Measurements from ENCODE around the gene LAMP1.

Gene LAMP1

DNA sequence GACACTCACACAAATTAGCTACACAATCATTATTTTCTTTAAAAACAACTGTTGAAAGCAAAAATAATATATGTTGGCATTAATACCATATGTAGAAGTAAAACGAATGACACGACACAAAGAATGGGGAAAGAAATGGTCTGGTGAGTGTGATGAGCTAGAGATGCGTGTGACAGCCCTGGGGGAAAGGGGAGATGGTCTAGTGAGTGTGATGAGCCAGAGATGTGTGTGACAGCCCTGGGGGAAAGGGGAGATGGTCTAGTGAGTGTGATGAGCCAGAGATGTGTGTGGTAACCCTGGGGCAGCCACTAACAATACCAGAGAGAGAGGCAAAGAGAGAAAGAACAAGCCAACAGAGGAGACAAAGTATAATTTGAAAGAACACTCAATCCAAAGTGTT lies 22.3 kb upstream of the LAMP1 start:
- Histone ChIP-seq H3K27me3 (ENCODE audit: control insufficient read depth, insufficient read depth, low read length) (no peaks in the 10 kb centered on the region), H3K4me1 (ENCODE audit: control insufficient read depth, insufficient read depth, low read length) (no peaks in the 10 kb centered on the region), H3K9me3 (ENCODE audit: control insufficient read depth, low read length) (no peaks in the 10 kb centered on the region), H3K4me3 (ENCODE audit: low read length) (no peak overlapping the region), H3K9ac (ENCODE audit: low read length) (no peak overlapping the region), H3K36me3 (ENCODE audit: control insufficient read depth, insufficient read depth, low read length) (no peaks in the 10 kb centered on the region)

- Histone ChIP-seq H3K4me3 (ENCODE audit: low read length) (no peak overlapping the region), H3K9ac (ENCODE audit: low read length) (no peak overlapping the region), H3K27me3 (ENCODE audit: control insufficient read depth, insufficient read depth, low read length) (no peaks in the 10 kb centered on the region), H3K4me1 (ENCODE audit: control insufficient read depth, insufficient read depth, low read length) (no peaks in the 10 kb centered on the region), H3K36me3 (ENCODE audit: control insufficient read depth, insufficient read depth, low read length) (no peaks in the 10 kb centered on the region), H3K9me3 (ENCODE audit: control insufficient read depth, low read length) (no peaks in the 10 kb centered on the region)
Measured at GRCh38 chr13:113275387-113275786, 21.7 kb upstream of the LAMP1 start.

GRCh38 chr13:113280126-113280525 lies 16.9 kb upstream of the LAMP1 start:
- Histone ChIP-seq H3K9ac (ENCODE audit: low read length) (no peak overlapping the region), H3K4me1 (ENCODE audit: control insufficient read depth, insufficient read depth, low read length) (no peaks in the 10 kb centered on the region), H3K27me3 (ENCODE audit: control insufficient read depth, insufficient read depth, low read length) (no peaks in the 10 kb centered on the region), H3K36me3 (ENCODE audit: control insufficient read depth, insufficient read depth, low read length) (no peaks in the 10 kb centered on the region), H3K4me3 (ENCODE audit: low read length) (no peak overlapping the region), H3K9me3 (ENCODE audit: control insufficient read depth, low read length) (no peaks in the 10 kb centered on the region)

DNA sequence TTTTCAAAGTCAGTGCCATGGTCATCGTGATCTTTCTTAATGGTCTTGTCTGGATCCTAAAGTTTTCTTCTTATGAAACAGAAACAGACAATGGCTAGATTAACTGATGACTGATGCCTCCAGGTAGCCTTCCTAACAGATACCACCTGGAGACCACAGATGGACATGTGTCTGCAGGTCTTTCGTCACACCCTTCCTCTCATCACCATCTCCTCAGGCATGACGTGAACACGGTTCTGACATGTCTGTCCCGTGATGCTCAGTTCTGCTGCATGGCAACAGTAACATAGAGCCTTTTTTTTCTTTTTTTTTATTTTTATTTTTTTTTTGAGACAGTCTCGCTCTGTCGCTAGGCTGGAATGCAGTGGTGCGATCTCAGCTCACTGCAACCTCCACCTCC lies 13.1 kb upstream of the LAMP1 start:
- H3K4me3 ChIP-seq (ENCODE audit: low read length): no peak overlapping the region
- no peaks in the 10 kb centered on the region for H3K9me3 ChIP-seq (ENCODE audit: control insufficient read depth, low read length)
- H3K9ac ChIP-seq (ENCODE audit: low read length): no peak overlapping the region
- H3K27me3 ChIP-seq (ENCODE audit: control insufficient read depth, insufficient read depth, low read length): no peaks in the 10 kb centered on the region
- H3K4me1 ChIP-seq (ENCODE audit: control insufficient read depth, insufficient read depth, low read length): no peaks in the 10 kb centered on the region
- H3K36me3 ChIP-seq (ENCODE audit: control insufficient read depth, insufficient read depth, low read length): no peaks in the 10 kb centered on the region

DNA sequence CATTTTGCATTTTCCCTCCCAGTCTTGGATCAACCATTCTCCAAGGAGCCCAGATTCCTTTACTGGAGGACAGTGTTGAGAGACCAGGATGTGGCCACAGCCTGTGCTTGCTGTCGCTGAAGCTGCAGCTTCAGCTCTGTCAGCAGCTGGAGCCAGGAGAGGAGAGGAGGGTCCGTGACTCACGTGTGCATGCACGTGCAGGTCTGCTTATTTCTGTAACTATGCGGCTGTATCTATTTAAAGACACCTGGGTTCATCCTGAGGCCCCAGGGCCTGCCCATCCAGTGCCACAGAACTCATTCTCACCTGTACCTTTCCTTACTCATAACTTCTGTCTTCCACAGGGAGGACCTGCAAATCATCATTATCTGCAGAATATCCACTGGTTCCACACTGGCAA lies 8.2 kb upstream of the LAMP1 start:
- peaks cover 20% of the 10 kb centered on the region for H3K27me3 ChIP-seq (ENCODE audit: control insufficient read depth, insufficient read depth, low read length)
- no peaks in the 10 kb centered on the region for H3K9me3 ChIP-seq (ENCODE audit: control insufficient read depth, low read length)
- H3K9ac ChIP-seq (ENCODE audit: low read length): no peak overlapping the region
- no peaks in the 10 kb centered on the region for H3K36me3 ChIP-seq (ENCODE audit: control insufficient read depth, insufficient read depth, low read length)
- H3K4me1 ChIP-seq (ENCODE audit: control insufficient read depth, insufficient read depth, low read length): no peaks in the 10 kb centered on the region
- H3K4me3 ChIP-seq (ENCODE audit: low read length): no peak overlapping the region

GRCh38 chr13:113291129-113291528 lies 5.9 kb upstream of the LAMP1 start:
- H3K27me3 ChIP-seq (ENCODE audit: control insufficient read depth, insufficient read depth, low read length): peaks cover 20% of the 10 kb centered on the region
- no peaks in the 10 kb centered on the region for H3K9me3 ChIP-seq (ENCODE audit: control insufficient read depth, low read length)
- H3K4me1 ChIP-seq (ENCODE audit: control insufficient read depth, insufficient read depth, low read length): no peaks in the 10 kb centered on the region
- no peak overlapping the region for H3K9ac ChIP-seq (ENCODE audit: low read length)
- H3K4me3 ChIP-seq (ENCODE audit: low read length): no peak overlapping the region
- no peaks in the 10 kb centered on the region for H3K36me3 ChIP-seq (ENCODE audit: control insufficient read depth, insufficient read depth, low read length)

DNA sequence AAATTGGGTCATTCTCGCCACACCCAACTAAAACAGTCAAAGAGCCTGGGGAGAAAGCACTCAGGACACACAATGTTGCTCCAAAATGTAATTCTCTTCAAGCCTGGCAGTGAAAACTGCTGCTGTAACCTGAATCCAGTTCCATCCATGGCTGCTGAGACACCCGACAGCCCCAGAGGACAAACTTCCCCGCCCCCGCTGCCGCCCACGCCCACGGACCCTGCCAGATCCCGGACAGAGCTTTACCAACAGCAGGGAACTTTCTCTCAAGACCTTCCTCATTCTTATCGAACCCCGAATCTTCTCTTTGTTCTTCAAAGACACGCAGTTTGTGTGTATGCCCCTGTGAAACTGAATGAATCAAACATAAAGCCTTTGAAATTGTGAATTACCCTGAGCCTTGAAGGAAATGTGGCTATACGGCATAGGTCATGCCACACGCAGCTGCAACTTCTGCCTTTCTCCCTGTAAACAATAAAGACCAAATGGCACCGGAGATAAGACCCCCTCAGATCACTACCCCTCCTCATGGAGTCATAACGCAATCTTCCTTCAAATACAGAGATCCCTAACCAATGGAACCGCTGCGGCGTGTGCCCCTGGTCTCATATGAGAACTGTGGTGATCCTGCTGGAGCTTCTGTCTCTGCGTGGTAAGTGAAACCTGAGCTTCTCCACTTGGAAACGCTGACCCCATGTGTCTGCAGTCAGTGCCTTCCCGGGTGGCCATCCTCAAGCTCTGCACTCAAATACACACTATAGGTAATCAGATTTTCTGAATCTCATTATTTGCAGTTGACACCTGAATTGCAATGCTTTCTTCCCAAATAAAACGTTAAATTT lies 4.8 kb upstream of the LAMP1 start:
- Histone ChIP-seq H3K36me3 (ENCODE audit: control insufficient read depth, insufficient read depth, low read length) (no peaks in the 10 kb centered on the region), H3K9ac (ENCODE audit: low read length) (peak overlapping the region; percentile 50), H3K9me3 (ENCODE audit: control insufficient read depth, low read length) (no peaks in the 10 kb centered on the region), H3K27me3 (ENCODE audit: control insufficient read depth, insufficient read depth, low read length) (peaks cover 20% of the 10 kb centered on the region), H3K4me1 (ENCODE audit: control insufficient read depth, insufficient read depth, low read length) (no peaks in the 10 kb centered on the region), H3K4me3 (ENCODE audit: low read length) (no peak overlapping the region)

DNA sequence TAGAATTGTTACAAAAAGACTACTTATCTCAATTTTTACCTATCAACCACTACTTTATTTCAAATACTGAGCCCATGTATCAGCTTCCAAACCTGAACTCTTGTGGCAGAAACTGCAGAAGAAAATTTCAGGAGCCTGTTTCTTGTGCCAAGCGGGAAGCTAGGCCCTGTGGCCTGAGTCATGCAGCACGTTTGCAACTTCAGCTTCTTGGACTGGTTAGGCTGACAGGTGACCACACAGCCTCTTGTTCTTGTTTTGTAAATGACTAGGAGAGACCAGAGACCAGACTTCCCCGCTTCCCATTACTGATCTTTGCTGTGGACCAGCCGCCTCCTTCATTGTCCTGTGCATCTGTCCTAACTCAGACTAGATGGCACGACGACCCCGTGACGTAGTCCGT lies 3.4 kb upstream of the LAMP1 start:
- Histone ChIP-seq H3K9me3 (ENCODE audit: control insufficient read depth, low read length) (no peaks in the 10 kb centered on the region), H3K9ac (ENCODE audit: low read length) (no peak overlapping the region), H3K36me3 (ENCODE audit: control insufficient read depth, insufficient read depth, low read length) (no peaks in the 10 kb centered on the region), H3K27me3 (ENCODE audit: control insufficient read depth, insufficient read depth, low read length) (peaks cover 20% of the 10 kb centered on the region), H3K4me1 (ENCODE audit: control insufficient read depth, insufficient read depth, low read length) (peaks cover 8% of the 10 kb centered on the region), H3K4me3 (ENCODE audit: low read length) (no peak overlapping the region)

DNA sequence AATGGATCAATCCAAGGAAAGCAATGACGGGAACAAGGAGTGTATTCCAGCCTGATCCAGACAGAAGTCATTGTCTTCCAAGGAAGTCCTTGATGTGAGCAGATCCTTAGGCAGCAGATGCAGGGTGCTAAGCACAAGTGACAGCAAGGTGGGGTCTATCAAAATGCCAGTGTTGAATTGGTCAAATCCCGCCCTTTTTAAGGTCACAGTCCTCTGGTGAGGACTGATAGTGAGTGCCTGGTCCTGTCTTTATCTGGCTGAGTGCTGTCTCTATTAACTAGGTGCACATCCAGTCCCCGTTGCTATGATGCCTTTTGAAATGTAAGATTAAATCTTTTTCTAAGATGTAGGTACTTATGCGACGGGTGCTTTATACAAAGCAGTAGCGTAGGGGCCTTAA lies 1.3 kb upstream of the LAMP1 start:
- no peaks in the 10 kb centered on the region for H3K9me3 ChIP-seq (ENCODE audit: control insufficient read depth, low read length)
- no peaks in the 10 kb centered on the region for H3K36me3 ChIP-seq (ENCODE audit: control insufficient read depth, insufficient read depth, low read length)
- no peak overlapping the region for H3K9ac ChIP-seq (ENCODE audit: low read length)
- no peak overlapping the region for H3K4me3 ChIP-seq (ENCODE audit: low read length)
- peaks cover 8% of the 10 kb centered on the region for H3K4me1 ChIP-seq (ENCODE audit: control insufficient read depth, insufficient read depth, low read length)
- peaks cover 17% of the 10 kb centered on the region for H3K27me3 ChIP-seq (ENCODE audit: control insufficient read depth, insufficient read depth, low read length)

GRCh38 chr13:113297370-113298042 lies 467 bp downstream of the LAMP1 start:
- peaks cover 4% of the 10 kb centered on the region for H3K27me3 ChIP-seq (ENCODE audit: control insufficient read depth, insufficient read depth, low read length)
- H3K36me3 ChIP-seq (ENCODE audit: control insufficient read depth, insufficient read depth, low read length): no peaks in the 10 kb centered on the region
- peak overlapping the region; percentile 95 for H3K9ac ChIP-seq (ENCODE audit: low read length)
- H3K4me1 ChIP-seq (ENCODE audit: control insufficient read depth, insufficient read depth, low read length): peaks cover 8% of the 10 kb centered on the region
- H3K9me3 ChIP-seq (ENCODE audit: control insufficient read depth, low read length): no peaks in the 10 kb centered on the region
- peak overlapping the region; percentile 71 for H3K4me3 ChIP-seq (ENCODE audit: low read length)

- Histone ChIP-seq H3K4me3 (ENCODE audit: low read length) (peak overlapping the region; percentile 71), H3K36me3 (ENCODE audit: control insufficient read depth, insufficient read depth, low read length) (peaks cover 4% of the 10 kb centered on the region), H3K9ac (ENCODE audit: low read length) (peak overlapping the region; percentile 95), H3K27me3 (ENCODE audit: control insufficient read depth, insufficient read depth, low read length) (peaks cover under 1% of the 10 kb centered on the region), H3K9me3 (ENCODE audit: control insufficient read depth, low read length) (no peaks in the 10 kb centered on the region), H3K4me1 (ENCODE audit: control insufficient read depth, insufficient read depth, low read length) (peaks cover 8% of the 10 kb centered on the region)
Measured at GRCh38 chr13:113298043-113298945, 1.3 kb downstream of the LAMP1 start.

DNA sequence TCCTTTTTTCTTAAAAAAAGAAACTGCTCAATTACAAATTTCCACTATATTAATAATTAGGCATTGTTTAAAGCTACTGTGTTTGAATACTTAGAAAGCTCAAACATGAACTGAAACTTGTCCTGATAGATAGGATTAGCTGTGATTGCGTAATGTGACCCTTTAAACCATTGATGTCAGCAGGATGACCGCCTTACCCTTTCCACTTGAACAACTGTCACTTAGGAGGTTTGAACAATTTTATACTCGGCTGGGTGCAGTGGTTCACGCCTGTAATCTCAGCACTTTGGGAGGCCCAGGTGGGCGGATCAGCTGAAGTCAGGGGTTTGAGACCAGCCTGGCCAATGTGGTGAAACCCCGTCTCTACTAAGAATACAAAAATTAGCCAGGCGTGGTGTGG lies 2.9 kb downstream of the LAMP1 start:
- Histone ChIP-seq H3K27me3 (ENCODE audit: control insufficient read depth, insufficient read depth, low read length) (no peaks in the 10 kb centered on the region), H3K9ac (ENCODE audit: low read length) (no peak overlapping the region), H3K4me3 (ENCODE audit: low read length) (no peak overlapping the region), H3K4me1 (ENCODE audit: control insufficient read depth, insufficient read depth, low read length) (peaks cover 8% of the 10 kb centered on the region), H3K36me3 (ENCODE audit: control insufficient read depth, insufficient read depth, low read length) (peaks cover 4% of the 10 kb centered on the region), H3K9me3 (ENCODE audit: control insufficient read depth, low read length) (no peaks in the 10 kb centered on the region)
